ENCODE data around the gene SMIM14.

DNA sequence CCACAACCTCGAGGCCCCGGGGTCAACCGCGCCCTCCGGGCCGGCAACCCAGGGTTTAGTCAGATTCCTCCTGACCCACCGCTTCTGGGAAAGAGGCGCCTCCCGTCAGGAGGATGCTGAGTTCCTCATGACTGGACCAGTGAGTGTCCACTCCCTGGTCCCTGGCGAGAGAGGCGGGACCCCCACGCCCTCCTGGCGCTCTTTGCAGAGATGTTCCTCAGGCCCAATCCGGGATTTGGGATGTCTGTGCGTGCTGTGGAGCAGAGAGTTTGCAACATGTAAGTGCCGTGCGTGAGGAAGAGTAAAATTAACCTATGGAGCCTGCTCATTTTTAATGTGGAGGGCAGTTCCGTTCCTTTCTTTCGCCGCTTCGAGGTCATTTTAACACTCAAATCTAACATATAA is 110.6 kb downstream of the SMIM14 start:
- TF ChIP-seq, protein P1, sequence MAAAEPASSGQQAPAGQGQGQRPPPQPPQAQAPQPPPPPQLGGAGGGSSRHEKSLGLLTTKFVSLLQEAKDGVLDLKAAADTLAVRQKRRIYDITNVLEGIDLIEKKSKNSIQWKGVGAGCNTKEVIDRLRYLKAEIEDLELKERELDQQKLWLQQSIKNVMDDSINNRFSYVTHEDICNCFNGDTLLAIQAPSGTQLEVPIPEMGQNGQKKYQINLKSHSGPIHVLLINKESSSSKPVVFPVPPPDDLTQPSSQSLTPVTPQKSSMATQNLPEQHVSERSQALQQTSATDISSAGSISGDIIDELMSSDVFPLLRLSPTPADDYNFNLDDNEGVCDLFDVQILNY (CRISPR knock-in tag; IDR thresholded peaks at IDR 0.05) = 0 out of 2 replicates have a peak, but pooled peaks have one; percentile 5
- TF ChIP-seq CREB1 (CRISPR knock-in tag; IDR thresholded peaks at IDR 0.05) (no peak), CREM (CRISPR knock-in tag; IDR thresholded peaks at IDR 0.05) (0 out of 2 replicates have a peak, but pooled peaks have one; percentile 24), TCF7 (CRISPR knock-in tag; IDR thresholded peaks at IDR 0.05; ENCODE audit: low read depth) (no peak)
- TF ChIP-seq, protein P2, sequence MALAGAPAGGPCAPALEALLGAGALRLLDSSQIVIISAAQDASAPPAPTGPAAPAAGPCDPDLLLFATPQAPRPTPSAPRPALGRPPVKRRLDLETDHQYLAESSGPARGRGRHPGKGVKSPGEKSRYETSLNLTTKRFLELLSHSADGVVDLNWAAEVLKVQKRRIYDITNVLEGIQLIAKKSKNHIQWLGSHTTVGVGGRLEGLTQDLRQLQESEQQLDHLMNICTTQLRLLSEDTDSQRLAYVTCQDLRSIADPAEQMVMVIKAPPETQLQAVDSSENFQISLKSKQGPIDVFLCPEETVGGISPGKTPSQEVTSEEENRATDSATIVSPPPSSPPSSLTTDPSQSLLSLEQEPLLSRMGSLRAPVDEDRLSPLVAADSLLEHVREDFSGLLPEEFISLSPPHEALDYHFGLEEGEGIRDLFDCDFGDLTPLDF (CRISPR knock-in tag; IDR thresholded peaks at IDR 0.05) = no peak
- TF ChIP-seq, protein P3, sequence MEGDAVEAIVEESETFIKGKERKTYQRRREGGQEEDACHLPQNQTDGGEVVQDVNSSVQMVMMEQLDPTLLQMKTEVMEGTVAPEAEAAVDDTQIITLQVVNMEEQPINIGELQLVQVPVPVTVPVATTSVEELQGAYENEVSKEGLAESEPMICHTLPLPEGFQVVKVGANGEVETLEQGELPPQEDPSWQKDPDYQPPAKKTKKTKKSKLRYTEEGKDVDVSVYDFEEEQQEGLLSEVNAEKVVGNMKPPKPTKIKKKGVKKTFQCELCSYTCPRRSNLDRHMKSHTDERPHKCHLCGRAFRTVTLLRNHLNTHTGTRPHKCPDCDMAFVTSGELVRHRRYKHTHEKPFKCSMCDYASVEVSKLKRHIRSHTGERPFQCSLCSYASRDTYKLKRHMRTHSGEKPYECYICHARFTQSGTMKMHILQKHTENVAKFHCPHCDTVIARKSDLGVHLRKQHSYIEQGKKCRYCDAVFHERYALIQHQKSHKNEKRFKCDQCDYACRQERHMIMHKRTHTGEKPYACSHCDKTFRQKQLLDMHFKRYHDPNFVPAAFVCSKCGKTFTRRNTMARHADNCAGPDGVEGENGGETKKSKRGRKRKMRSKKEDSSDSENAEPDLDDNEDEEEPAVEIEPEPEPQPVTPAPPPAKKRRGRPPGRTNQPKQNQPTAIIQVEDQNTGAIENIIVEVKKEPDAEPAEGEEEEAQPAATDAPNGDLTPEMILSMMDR (IDR thresholded peaks at IDR 0.05) = no peak
- TF ChIP-seq, protein P4, sequence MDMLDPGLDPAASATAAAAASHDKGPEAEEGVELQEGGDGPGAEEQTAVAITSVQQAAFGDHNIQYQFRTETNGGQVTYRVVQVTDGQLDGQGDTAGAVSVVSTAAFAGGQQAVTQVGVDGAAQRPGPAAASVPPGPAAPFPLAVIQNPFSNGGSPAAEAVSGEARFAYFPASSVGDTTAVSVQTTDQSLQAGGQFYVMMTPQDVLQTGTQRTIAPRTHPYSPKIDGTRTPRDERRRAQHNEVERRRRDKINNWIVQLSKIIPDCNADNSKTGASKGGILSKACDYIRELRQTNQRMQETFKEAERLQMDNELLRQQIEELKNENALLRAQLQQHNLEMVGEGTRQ (CRISPR knock-in tag; IDR thresholded peaks at IDR 0.05) = no peak

Data from WTC11 (cell line).